NB4 (cell line): ENCODE measurements around the gene ITIH1.

Experiments used
- MYC ChIP-seq: IDR thresholded peaks from 2 replicates; pipeline ENCODE4 v1.6.1; 2011; ENCODE audit warnings: low read depth, low read length
- POLR2A ChIP-seq: IDR thresholded peaks from 2 replicates; pipeline ENCODE4 v1.6.1; 2011; ENCODE audit warnings: mild to moderate bottlenecking; ENCODE audit not compliant: insufficient read length; ENCODE audit errors: extremely low read depth
- TF ChIP-seq, protein P1 (sequence below): IDR thresholded peaks from one replicate; pipeline ENCODE4 v1.5.1; 2012; ENCODE audit warnings: low read depth, low read length
- TF ChIP-seq, protein P2 (sequence below): IDR thresholded peaks from 2 replicates; pipeline ENCODE4 v1.6.1; 2011; ENCODE audit warnings: low read depth, low read length

DNA sequence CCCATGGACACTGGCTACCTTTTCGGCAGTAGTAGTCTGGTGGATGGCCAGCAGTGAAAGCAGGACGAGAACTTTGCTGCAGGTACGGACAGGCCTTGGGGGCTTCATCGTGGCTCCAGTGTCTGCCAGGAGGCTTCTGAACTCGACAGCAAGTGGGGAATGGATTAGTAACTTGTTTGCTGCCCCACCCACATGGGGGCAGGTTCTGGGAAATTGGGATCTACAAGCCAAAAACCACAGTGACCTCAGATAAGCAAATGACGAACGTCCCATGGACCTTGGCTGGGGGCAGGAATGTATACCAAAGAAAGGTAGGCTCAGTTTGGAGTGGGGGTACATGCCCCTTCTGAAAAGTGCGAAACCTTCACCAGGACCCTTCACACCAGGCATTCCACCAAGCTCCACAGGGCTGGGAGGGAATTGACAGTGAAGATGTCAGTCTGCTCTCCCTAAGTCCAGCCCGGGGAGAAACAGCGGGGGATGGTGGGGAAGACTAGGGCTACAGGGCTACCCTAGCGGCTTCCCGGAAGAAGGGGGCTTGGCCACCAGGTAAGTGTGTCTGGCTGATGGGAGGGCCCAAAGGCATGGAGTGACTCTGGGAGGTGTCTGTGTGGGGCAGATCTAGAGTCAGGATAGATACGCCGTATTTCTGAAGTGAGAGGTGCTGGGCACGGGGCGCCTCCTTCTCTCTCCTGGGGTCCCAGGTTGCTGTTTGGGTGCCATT is 53.3 kb downstream of the ITIH1 start, which contains the start of gene ITIH4:
- TF ChIP-seq, protein P1, sequence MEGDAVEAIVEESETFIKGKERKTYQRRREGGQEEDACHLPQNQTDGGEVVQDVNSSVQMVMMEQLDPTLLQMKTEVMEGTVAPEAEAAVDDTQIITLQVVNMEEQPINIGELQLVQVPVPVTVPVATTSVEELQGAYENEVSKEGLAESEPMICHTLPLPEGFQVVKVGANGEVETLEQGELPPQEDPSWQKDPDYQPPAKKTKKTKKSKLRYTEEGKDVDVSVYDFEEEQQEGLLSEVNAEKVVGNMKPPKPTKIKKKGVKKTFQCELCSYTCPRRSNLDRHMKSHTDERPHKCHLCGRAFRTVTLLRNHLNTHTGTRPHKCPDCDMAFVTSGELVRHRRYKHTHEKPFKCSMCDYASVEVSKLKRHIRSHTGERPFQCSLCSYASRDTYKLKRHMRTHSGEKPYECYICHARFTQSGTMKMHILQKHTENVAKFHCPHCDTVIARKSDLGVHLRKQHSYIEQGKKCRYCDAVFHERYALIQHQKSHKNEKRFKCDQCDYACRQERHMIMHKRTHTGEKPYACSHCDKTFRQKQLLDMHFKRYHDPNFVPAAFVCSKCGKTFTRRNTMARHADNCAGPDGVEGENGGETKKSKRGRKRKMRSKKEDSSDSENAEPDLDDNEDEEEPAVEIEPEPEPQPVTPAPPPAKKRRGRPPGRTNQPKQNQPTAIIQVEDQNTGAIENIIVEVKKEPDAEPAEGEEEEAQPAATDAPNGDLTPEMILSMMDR = no peak
- TF ChIP-seq POLR2A = no peak
- TF ChIP-seq, protein P2, sequence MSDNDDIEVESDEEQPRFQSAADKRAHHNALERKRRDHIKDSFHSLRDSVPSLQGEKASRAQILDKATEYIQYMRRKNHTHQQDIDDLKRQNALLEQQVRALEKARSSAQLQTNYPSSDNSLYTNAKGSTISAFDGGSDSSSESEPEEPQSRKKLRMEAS = no peak
- no peak for TF ChIP-seq MYC
